SK-N-SH treated with all-trans-retinoic acid at 6 μM for 48 hours (cell line): ENCODE data around the gene ATP6V1C2.

Experiments used
- ARNTL ChIP-seq: fragments of 450-650 bp; formaldehyde crosslinking; IDR thresholded peaks from 2 replicates; pipeline ENCODE4 v1.5.0; 2020; ENCODE audit warnings: low read depth, mild to moderate bottlenecking, moderate library complexity, borderline replicate concordance
- ESRRG ChIP-seq: fragments of 250-450 bp; sonication (Bioruptor Pico); IDR thresholded peaks from 2 replicates; pipeline ENCODE4 v1.6.1; 2021; ENCODE audit warnings: mild to moderate bottlenecking
- GLIS3 ChIP-seq: fragments of 250-450 bp; sonication (Bioruptor Pico); IDR thresholded peaks from 2 replicates; pipeline ENCODE4 v1.5.0; 2020; ENCODE audit warnings: mild to moderate bottlenecking, moderate library complexity
- OSR1 ChIP-seq: fragments of 250-450 bp; sonication (Bioruptor Pico); IDR thresholded peaks from 2 replicates; pipeline ENCODE4 v1.8.0; 2022; ENCODE audit warnings: moderate library complexity, mild to moderate bottlenecking, inconsistent platforms
- RARB ChIP-seq: fragments of 250-450 bp; sonication (Bioruptor Pico); IDR thresholded peaks from 2 replicates; pipeline ENCODE4 v1.8.0; 2021; ENCODE audit warnings: mild to moderate bottlenecking, moderate library complexity
- SNAI2 ChIP-seq: fragments of 250-450 bp; sonication (Bioruptor Pico); IDR thresholded peaks from 2 replicates; pipeline ENCODE4 v1.5.0; 2020; ENCODE audit warnings: mild to moderate bottlenecking, moderate library complexity
- TOX ChIP-seq: fragments of 250-450 bp; sonication (Bioruptor Pico); IDR thresholded peaks from 2 replicates; pipeline ENCODE4 v1.8.0; 2021; ENCODE audit warnings: mild to moderate bottlenecking, moderate library complexity, borderline replicate concordance
- ZC3H10 ChIP-seq: fragments of 250-450 bp; sonication (Bioruptor Pico); IDR thresholded peaks from 2 replicates; pipeline ENCODE4 v1.5.1; 2021; ENCODE audit warnings: mild to moderate bottlenecking, moderate library complexity
- ZFP30 ChIP-seq: fragments of 450-650 bp; formaldehyde crosslinking; IDR thresholded peaks from 2 replicates; pipeline ENCODE4 v1.5.0; 2022; ENCODE audit warnings: mild to moderate bottlenecking, moderate library complexity
- ZNF565 ChIP-seq: fragments of 450-650 bp; formaldehyde crosslinking; conservative IDR thresholded peaks from 2 replicates; pipeline ENCODE4 v1.5.0; 2020; ENCODE audit warnings: low read depth, mild to moderate bottlenecking, moderate library complexity
- ZNF70 ChIP-seq: fragments of 450-650 bp; formaldehyde crosslinking; IDR thresholded peaks from 2 replicates; pipeline ENCODE4 v1.5.0; 2020; ENCODE audit warnings: mild to moderate bottlenecking, moderate library complexity
- TF ChIP-seq, protein P1 (sequence below): fragments of 250-450 bp; sonication (Bioruptor Pico); IDR thresholded peaks from 2 replicates; pipeline ENCODE4 v1.8.0; 2021; ENCODE audit warnings: low read depth, mild to moderate bottlenecking, moderate library complexity, borderline replicate concordance

DNA sequence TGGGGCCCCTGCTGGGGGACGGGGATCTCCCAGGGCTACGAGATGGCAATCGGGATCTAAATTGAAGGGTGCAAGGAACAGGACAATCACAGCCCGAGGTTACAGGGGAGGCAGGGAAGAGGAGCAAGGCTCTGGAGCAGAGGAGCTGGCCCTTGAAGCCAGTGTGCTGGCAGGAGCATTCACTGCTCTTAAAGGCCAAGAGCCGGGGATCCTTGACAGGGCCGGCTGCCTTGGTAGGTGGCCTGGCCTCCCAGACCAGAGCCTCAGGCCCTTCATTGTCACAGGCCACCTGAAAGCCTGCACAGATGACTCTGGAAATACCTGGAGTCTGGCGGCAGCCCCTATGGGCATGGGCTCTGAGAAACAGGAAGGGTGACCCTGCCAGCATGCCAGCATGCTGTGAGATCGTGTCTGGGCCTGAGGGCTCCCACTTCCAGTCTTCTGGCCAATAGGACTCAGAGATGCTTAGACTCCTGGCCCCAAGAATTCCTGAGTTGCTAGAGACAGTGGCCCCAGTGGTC is 52.5 kb downstream of the ATP6V1C2 start:
- no peak for TF ChIP-seq TOX (CRISPR knock-in tag)
- no peak for TF ChIP-seq OSR1
- no peak for TF ChIP-seq GLIS3 (CRISPR knock-in tag)
- TF ChIP-seq RARB (CRISPR knock-in tag), result no peak
- no peak for TF ChIP-seq ARNTL
- TF ChIP-seq ZNF70 (CRISPR knock-in tag), result no peak
- TF ChIP-seq, protein P1, sequence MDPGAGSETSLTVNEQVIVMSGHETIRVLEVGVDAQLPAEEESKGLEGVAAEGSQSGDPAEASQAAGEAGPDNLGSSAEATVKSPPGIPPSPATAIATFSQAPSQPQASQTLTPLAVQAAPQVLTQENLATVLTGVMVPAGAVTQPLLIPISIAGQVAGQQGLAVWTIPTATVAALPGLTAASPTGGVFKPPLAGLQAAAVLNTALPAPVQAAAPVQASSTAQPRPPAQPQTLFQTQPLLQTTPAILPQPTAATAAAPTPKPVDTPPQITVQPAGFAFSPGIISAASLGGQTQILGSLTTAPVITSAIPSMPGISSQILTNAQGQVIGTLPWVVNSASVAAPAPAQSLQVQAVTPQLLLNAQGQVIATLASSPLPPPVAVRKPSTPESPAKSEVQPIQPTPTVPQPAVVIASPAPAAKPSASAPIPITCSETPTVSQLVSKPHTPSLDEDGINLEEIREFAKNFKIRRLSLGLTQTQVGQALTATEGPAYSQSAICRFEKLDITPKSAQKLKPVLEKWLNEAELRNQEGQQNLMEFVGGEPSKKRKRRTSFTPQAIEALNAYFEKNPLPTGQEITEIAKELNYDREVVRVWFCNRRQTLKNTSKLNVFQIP (CRISPR knock-in tag), result no peak
- TF ChIP-seq SNAI2 (CRISPR knock-in tag), result no peak
- no peak for TF ChIP-seq ZFP30 (CRISPR knock-in tag)
- no peak for TF ChIP-seq ESRRG (CRISPR knock-in tag)
- TF ChIP-seq ZNF565 (CRISPR knock-in tag), result no peak
- TF ChIP-seq ZC3H10 (CRISPR knock-in tag), result no peak
